ENCODE results near the gene INMT.

The INMT gene

GRCh38 chr7:30776971-30777370 is 25.0 kb downstream of the INMT start:
- Histone ChIP-seq H3K9me3 (replicated peaks; ENCODE audit: insufficient read depth, low read length) (no peaks in the 10 kb centered on the region), H3K4me3 (ENCODE audit: low read length) (no peak overlapping the region), H3K27ac (ENCODE audit: low read length) (no peak overlapping the region), H4K20me1 (ENCODE audit: insufficient read depth, low read length) (no peaks in the 10 kb centered on the region), H2AFZ (ENCODE audit: low read length) (no peak overlapping the region), H3K9me2 (replicated peaks; ENCODE audit: insufficient read depth, low read length) (no peaks in the 10 kb centered on the region), H3K79me2 (ENCODE audit: low read length) (no peaks in the 10 kb centered on the region), H3K36me3 (replicated peaks; ENCODE audit: insufficient read depth, low read length) (no peaks in the 10 kb centered on the region), H3K4me1 (ENCODE audit: low read length) (no peaks in the 10 kb centered on the region), H3F3A (ENCODE audit: insufficient read depth, low read length) (no peaks in the 10 kb centered on the region), H3K4me2 (ENCODE audit: low read depth, low read length) (no peak overlapping the region), H3K9ac (ENCODE audit: low read length) (no peak overlapping the region), H3K27me3 (replicated peaks; ENCODE audit: insufficient read depth, low read length) (no peaks in the 10 kb centered on the region)
- no peak for DNase-seq
- TF ChIP-seq EZH2phosphoT487 (IDR thresholded peaks at IDR 0.05; ENCODE audit: low read length) (no peak), EZH2 (optimal IDR thresholded peaks at IDR 0.05; ENCODE audit: low read depth, low read length) (no peak), CTCF (IDR thresholded peaks at IDR 0.05; ENCODE audit: low read length) (no peak)

- no peak for TF ChIP-seq EZH2 (optimal IDR thresholded peaks at IDR 0.05; ENCODE audit: low read depth, low read length)
- no peak for TF ChIP-seq EZH2phosphoT487 (IDR thresholded peaks at IDR 0.05; ENCODE audit: low read length)
- TF ChIP-seq CTCF (IDR thresholded peaks at IDR 0.05; ENCODE audit: low read length) = no peak
- Histone ChIP-seq H3K4me1 (ENCODE audit: low read length) (no peaks in the 10 kb centered on the region), H3F3A (ENCODE audit: insufficient read depth, low read length) (no peaks in the 10 kb centered on the region), H2AFZ (ENCODE audit: low read length) (no peak overlapping the region), H3K9me3 (replicated peaks; ENCODE audit: insufficient read depth, low read length) (no peaks in the 10 kb centered on the region), H3K27me3 (replicated peaks; ENCODE audit: insufficient read depth, low read length) (no peaks in the 10 kb centered on the region), H3K79me2 (ENCODE audit: low read length) (no peaks in the 10 kb centered on the region), H4K20me1 (ENCODE audit: insufficient read depth, low read length) (no peaks in the 10 kb centered on the region), H3K27ac (ENCODE audit: low read length) (no peak overlapping the region), H3K36me3 (replicated peaks; ENCODE audit: insufficient read depth, low read length) (no peaks in the 10 kb centered on the region), H3K4me3 (ENCODE audit: low read length) (no peak overlapping the region), H3K9ac (ENCODE audit: low read length) (no peak overlapping the region), H3K4me2 (ENCODE audit: low read depth, low read length) (no peak overlapping the region), H3K9me2 (replicated peaks; ENCODE audit: insufficient read depth, low read length) (no peaks in the 10 kb centered on the region)
- DNase-seq = no peak
These were observed 26.5 kb downstream of the INMT start for GRCh38 chr7:30778255-30779025.

GRCh38 chr7:30779574-30779973 is 27.6 kb downstream of the INMT start:
- Histone ChIP-seq H3K79me2 (ENCODE audit: low read length) (no peaks in the 10 kb centered on the region), H3K9me2 (replicated peaks; ENCODE audit: insufficient read depth, low read length) (no peaks in the 10 kb centered on the region), H3K4me3 (ENCODE audit: low read length) (no peak overlapping the region), H3F3A (ENCODE audit: insufficient read depth, low read length) (no peaks in the 10 kb centered on the region), H4K20me1 (ENCODE audit: insufficient read depth, low read length) (no peaks in the 10 kb centered on the region), H3K4me2 (ENCODE audit: low read depth, low read length) (no peak overlapping the region), H3K9ac (ENCODE audit: low read length) (no peak overlapping the region), H3K27ac (ENCODE audit: low read length) (no peak overlapping the region), H2AFZ (ENCODE audit: low read length) (no peak overlapping the region), H3K36me3 (replicated peaks; ENCODE audit: insufficient read depth, low read length) (no peaks in the 10 kb centered on the region), H3K9me3 (replicated peaks; ENCODE audit: insufficient read depth, low read length) (no peaks in the 10 kb centered on the region), H3K27me3 (replicated peaks; ENCODE audit: insufficient read depth, low read length) (no peaks in the 10 kb centered on the region), H3K4me1 (ENCODE audit: low read length) (no peaks in the 10 kb centered on the region)
- no peak for DNase-seq
- TF ChIP-seq CTCF (IDR thresholded peaks at IDR 0.05; ENCODE audit: low read length) (no peak), EZH2 (optimal IDR thresholded peaks at IDR 0.05; ENCODE audit: low read depth, low read length) (no peak), EZH2phosphoT487 (IDR thresholded peaks at IDR 0.05; ENCODE audit: low read length) (no peak)
